GM21723 (cell line): ENCODE results near the gene DIO1.
A peak's percentile ranks its signal among the peaks of the same experiment; 100 is the strongest.

Experiments
- ATAC-seq: cut with Tn5 transposase; IDR thresholded peaks from one replicate; pipeline ENCODE4 v1.9.1; 2021; ENCODE audit warnings: mild to moderate bottlenecking, moderate library complexity; ENCODE audit not compliant: unreplicated experiment

The DIO1 gene

GRCh38 chr1:53938136-53938830 is 44.3 kb downstream of the DIO1 start:
- no peak for ATAC-seq

GRCh38 chr1:53942127-53942957 is 48.4 kb downstream of the DIO1 start:
- ATAC-seq: no peak

GRCh38 chr1:53943090-53943489 is 49.1 kb downstream of the DIO1 start:
- ATAC-seq: no peak

GRCh38 chr1:53943490-53944043 is 49.6 kb downstream of the DIO1 start:
- ATAC-seq: no peak

- no peak for ATAC-seq
Observed at GRCh38 chr1:53944469-53945182, 50.6 kb downstream of the DIO1 start.

GRCh38 chr1:53945183-53945432 is 51.1 kb downstream of the DIO1 start:
- no peak for ATAC-seq

- ATAC-seq: peak; percentile 73
Observed at GRCh38 chr1:53945433-53946251, 51.7 kb downstream of the DIO1 start, which contains the start of gene IFT25. Gene IFT25, minus strand, starts transcription at chr1:53945699. Its CDS starts 5,617 bp downstream, at chr1:53940082.

- ATAC-seq: peak; percentile 73
Observed at GRCh38 chr1:53946252-53947171, 52.5 kb downstream of the DIO1 start, which contains the start of gene LRRC42. Gene LRRC42, plus strand, starts transcription at chr1:53946350. Its CDS starts 5,650 bp downstream, at chr1:53952000.

- no peak for ATAC-seq
Observed at GRCh38 chr1:53947172-53947907, 53.4 kb downstream of the DIO1 start.

GRCh38 chr1:53948291-53948690 is 54.3 kb downstream of the DIO1 start:
- no peak for ATAC-seq

GRCh38 chr1:53949023-53949990 is 55.3 kb downstream of the DIO1 start:
- ATAC-seq: no peak

GRCh38 chr1:53951697-53952096 is 57.7 kb downstream of the DIO1 start:
- ATAC-seq: no peak

GRCh38 chr1:53954128-53954527 is 60.1 kb downstream of the DIO1 start:
- no peak for ATAC-seq

- ATAC-seq: no peak
Observed at GRCh38 chr1:53956308-53957168, 62.6 kb downstream of the DIO1 start.

GRCh38 chr1:53957194-53957818 is 63.3 kb downstream of the DIO1 start:
- no peak for ATAC-seq

GRCh38 chr1:53959664-53960250 is 65.8 kb downstream of the DIO1 start:
- no peak for ATAC-seq
